Stimulated activated CD8-positive, alpha-beta memory T cell treated with anti-CD3 and anti-CD28 coated beads, Interleukin-15, amount 100 ng/mL, for 4 hours (primary cell): ENCODE measurements around the gene CLCNKA.
"Not testable (repeated sequence)": the region's sequence is repeated elsewhere in the genome, so short reads cannot be mapped to it uniquely, and the experiment has no call there.

Experiments used
- DNase-seq, 2 donors: peaks; one replicate each; pipeline ENCODE4 v3.0.0-alpha.2; 2020; ENCODE audit warnings: low read depth in 2 of 2

Gene CLCNKA

DNA sequence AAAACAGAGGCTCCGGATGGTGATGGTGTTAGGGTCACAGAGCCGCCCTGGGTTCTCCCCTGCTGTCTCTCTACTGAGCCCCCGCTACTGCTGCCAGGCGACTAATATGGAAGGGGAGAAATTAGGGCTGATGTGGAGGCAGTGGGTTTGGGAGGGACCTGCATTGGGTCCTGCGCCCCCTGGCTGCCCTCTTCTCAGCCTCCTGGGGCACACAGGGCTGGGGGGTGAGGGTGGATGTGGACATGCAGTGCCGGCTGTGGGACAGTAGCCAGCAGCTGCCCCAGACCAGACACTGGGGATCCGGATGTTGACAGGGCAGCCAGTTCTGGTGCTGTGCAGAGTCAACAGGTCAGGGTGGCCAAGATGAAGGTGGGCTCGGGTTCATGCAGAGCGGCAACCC, 20.3 kb downstream of the CLCNKA start:
- DNase-seq, result no peak

DNA sequence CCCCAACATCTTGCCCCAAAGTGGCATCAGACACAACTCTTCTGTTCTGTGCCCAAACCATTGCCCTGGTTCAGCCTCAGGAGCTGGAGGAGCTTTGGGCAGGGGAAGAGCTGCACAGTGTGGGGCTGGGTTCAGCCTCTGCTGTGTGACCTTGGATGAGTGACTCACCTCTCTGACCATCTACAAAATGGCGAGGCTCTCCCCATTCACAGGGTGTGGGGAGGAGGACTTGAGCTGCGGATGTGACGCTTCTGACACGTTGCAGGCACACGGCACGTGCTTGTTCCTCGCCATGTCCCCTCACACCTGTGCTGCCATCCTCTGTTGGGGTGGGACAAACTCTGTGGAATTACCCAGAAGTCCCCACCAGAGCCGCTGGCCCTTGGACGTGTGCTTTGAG, 20.8 kb downstream of the CLCNKA start:
- not testable (repeated sequence) for DNase-seq

DNA sequence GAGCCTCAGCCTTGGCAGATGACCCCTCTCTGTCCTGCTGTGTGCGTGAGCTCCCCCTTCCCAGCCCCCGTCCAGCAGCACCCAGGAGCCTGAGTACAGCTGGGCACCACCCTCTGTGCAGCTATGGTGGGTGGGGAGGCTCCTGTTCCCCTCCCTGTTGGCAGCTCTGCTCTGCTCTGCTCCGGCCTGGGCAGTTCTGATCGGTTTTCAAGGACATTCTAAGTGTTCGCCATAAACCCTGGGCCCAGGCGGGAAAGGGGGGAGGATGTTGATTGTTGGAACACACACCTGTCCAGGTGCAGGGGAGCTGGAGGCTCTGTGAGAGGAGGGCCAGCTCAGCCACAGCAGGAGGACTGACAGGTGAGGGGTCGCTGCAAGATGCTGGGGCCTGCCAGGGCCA, 21.7 kb downstream of the CLCNKA start, which contains the start of gene CLCNKB:
Gene CLCNKB (plus strand): TSS at position 262 of the 400 bp plus-strand sequence. CDS start 711 bp downstream, outside the sequence.
- DNase-seq, result no peak

DNA sequence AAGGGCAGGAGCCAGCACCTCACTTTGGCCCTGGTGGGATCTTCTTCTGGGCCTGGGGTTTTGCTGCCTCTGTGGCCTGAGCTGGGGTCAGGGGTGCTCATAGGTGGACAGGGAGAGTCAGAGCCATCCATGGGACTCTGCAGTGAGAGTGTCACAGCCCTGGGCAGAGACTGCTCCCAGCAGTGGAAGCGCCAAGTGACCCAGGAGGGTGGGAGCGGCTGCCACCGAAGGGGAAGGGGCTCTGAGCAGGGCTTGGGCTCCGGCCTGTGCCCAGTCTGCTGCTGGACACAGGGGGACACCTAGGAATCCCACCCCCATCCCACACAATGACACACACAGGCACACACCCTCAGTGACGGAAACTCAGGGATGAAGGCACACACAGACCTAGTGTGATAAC, 22.1 kb downstream of the CLCNKA start:
- no peak for DNase-seq

DNA sequence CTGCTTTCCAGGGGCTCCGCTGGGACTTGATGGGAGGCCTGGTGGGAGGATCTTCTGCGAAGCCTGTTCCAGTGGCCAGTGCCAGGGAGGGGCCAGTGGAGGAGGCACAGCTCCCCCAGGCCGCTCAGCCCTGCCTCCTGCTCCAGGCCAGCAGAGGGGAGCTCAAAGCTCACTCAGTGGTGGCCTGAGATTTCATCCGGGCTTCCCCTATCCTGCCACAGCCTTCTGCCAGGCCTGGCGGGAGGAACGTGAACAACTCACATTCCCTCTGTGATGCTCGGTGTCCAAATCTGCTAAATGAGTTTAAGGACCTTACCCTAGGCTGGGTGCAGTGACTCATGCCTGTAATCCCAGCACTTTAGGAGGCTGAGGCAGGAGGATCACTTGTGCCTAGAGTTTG, 25.0 kb downstream of the CLCNKA start:
- DNase-seq, result no peak

DNA sequence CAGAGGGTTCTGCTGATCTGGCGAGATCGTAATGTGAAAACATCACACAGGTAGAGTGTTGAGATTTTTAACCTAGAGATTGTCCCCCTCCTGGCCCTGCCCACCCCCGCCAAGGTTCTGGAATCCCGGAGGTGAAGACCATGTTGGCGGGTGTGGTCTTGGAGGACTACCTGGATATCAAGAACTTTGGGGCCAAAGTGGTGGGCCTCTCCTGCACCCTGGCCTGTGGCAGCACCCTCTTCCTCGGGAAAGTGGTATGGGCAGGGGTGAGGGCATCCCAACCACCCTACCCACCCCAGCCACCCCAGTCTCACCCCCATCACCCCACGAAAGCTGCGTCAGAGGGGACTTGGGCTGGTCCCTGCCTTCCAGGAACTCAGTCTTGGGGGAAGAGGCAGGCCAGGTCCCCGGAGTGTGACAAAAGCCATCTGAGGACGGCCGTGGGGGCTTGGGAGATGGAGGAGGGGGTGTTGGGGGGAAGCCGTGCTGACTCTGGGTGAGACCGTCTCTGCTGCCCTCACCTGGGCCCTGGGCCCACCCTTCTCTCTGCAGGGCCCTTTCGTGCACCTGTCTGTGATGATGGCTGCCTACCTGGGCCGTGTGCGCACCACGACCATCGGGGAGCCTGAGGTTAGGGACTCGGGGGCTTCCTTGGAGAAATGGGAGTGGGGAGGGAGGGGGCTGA, 26.1 kb downstream of the CLCNKA start:
- DNase-seq, result no peak

DNA sequence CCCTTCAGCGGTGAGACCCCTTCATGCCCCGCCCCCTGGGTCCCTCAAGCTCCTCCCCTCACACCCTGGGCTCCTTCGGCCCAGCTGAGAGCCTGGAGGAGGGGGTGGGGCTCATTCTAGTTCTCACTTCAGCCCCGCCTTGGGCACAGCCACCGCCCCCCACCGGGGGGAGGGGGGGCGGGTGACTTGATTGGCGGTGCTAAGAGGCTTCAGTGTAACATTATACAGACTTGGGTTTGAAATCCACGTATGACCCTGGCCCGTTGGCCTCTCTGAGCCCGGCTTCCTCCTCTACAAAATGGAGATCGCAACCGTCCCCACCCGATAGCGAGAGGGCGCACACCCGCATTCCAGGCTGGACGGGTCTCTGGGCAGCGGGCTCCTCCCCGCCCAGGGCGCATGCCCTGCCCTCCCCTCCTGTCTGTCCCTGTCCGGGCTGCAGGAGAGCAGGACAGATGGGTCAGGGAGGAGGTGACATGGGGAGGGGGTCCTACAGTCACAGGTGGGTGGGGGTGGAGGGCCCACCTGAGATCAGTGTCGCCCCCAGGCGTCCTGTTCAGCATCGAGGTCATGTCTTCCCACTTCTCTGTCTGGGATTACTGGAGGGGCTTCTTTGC, 26.8 kb downstream of the CLCNKA start:
- peak; percentile 19 to 26 for DNase-seq

DNA sequence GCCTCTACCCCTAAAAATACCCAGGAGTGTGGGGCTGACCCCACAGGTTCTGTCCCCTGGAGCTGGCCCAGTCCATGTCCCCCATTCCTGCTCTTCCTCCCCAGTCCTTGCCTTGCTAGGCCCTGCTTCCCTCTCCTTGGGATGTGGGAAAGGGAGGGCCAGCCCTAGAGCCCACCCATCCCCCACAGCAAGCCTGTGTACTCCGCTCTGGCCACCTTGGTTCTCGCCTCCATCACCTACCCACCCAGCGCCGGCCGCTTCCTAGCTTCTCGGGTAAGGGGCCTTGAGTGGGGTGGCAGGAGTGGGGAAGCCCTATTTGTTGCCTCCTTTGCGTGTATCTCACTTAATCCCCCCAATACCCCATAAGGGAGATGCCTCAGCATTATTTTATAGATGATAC, 28.5 kb downstream of the CLCNKA start:
- DNase-seq, result no peak

DNA sequence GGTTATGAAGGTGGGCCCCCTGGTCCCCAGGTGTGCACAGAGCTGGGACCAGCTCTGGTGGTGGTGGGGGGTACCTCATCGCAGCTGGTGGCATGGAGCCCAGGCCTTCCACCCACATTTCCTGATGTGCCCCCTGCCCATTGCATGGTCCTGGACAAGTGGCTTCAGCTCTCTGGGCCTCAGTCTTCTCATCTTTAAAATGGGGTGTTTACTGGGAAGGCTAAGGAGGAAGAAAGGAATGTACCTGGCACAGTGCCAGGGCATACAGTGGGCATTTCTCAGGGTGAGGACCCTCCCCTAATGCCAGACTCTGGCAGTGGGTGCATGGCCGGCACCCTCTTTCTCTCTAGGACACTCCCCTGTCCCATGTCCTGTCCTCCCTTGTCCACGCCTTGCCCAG, 29.2 kb downstream of the CLCNKA start:
- no peak for DNase-seq

DNA sequence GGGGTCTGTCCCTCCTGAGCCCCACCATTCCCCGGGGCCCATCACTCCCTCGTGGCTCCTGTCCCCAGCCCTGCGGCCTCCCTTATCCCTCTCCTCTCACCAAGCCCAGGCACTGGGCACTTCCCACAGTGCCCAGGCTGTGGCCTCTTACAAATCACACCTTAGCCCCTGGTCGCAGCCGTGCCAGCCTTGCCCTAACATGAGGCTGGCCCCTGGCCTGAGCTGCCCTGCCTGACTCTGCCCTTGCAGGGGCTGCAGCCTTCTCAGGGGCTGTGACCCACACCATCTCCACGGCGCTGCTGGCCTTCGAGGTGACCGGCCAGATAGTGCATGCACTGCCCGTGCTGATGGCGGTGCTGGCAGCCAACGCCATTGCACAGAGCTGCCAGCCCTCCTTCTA, 30.1 kb downstream of the CLCNKA start:
- DNase-seq, result not testable (repeated sequence)

DNA sequence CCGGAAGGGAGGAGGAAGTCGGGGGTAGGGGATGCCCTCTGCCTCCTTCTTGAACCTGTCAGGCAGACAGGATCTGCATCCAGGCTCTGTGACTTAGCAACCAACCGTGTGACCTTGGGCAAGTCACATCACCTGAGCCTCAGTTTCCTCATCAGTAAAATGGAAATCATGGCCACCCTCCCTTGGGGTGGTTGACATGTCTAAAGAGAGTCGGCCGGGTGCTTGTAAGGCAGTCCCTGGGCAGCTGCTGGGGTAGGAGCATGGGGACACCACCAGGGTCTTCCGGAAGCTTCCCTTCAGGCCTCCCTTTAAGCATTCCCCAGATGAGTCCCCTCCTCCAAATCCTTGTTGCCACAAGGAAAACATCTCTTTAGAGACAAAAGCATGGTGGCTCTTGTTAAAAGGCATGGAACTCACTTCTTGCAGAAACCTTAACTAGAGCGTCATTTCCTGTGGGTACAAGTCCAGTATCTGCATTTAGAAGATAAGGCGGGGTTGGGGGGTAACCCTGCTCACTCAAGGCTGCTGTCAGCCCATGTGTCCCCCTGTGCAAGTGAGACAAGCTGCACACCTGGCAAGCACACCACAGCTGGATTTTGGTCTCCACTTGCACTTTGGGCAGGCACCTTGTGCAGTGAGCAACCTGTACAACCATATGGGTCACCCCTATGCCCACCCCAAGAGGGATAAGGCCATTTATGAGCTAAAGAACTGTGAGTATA, 32.1 kb downstream of the CLCNKA start:
- DNase-seq, result no peak

DNA sequence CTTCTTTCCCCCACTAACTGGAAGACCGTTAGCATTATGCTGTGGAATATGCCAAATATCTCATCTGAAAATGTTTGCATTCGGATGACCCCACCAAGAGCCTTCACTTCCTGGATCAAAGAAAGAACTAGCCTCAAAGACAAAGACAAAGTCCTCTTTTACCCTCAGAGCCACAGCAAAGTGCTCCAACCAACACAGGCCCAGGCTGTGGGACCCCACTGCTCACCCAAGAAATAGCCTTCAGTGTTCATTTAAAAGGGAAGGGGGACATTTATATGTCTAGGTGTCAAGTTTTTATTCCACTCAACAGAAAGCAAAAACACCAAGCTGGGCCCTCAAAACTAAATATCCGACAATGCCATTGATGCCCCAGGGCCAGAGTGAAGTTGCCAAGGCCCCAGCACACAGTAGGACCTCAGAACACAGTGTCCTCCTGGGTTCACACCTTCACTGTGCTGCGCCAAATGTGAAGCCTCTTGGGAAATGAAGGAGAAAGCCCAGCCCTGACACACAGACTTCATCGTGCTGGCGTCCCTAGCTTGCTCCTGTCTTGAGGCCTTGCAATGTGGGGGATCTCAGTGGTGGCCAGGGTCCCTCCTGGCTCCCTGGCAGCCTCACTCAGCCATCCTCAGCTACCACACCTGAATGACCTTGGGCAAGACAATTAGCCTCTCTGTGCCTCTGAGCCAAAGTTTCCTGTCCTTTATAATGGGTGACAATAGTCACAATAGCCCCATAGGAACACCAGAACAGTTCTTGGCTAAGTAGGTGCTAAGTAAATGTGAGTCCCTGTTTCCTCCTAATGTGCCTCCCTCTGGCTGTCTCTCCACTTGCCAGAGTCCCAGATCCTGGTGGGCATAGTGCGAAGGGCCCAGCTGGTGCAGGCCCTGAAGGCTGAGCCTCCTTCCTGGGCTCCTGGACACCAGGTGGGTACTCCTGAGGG, 33.0 kb downstream of the CLCNKA start:
- DNase-seq, result no peak

DNA sequence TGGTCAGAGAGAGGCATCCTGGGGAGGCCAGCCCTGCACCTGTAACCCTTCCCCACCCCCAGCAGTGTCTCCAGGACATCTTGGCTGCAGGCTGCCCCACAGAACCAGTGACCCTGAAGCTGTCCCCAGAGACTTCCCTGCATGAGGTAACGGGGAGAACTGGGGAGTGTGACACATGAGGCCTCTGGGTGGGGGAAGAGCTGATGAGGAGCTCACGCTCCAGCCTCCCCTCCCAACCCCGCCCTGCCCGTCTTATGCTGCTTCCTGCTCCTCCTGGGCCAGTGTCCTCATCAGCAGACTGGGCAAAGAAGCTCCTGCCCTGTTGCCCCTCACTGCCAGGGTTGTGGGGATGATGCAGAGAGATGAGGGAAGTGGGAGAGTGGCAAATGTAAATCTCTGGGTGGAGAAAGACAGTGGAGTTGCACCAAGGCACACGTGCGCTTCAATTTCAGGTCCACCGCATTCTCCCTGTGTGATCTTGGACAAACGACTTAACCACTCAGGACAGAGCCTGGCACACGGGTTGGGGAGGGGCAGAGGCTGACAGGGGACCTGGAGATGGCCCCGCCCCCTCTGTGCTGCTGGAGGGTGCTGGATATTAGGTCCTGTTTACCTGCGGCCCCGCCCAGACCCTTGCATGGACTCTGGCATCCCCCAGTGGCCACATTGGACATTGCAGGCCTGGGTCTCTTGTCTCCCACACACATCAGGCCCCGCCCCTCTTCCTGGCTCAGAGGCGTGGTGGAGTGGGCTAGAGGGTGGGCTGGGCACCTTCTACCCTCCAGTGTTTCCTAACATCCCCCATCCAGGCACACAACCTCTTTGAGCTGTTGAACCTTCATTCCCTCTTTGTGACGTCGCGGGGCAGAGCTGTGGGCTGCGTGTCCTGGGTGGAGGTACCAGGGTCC, 34.0 kb downstream of the CLCNKA start:
- peak; percentile 57 to 79 for DNase-seq

DNA sequence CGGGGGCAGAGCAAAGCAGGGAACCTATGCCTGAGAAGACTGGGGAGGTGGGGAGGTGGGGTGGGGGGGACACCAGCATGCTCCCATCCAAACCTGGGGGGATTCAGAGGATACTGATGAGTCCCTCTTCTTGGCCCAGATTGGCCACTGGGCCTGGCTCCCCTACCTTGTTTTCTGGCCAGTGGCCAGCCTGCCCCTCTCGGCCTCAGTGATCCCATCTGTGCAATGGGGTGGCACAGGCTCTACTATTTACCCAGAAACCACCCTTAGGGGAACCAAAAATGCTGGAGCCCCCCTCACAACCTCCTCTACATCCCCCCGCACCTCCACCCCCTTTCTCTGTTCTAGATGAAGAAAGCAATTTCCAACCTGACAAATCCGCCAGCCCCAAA, 34.7 kb downstream of the CLCNKA start:
- not testable (repeated sequence) for DNase-seq

DNA sequence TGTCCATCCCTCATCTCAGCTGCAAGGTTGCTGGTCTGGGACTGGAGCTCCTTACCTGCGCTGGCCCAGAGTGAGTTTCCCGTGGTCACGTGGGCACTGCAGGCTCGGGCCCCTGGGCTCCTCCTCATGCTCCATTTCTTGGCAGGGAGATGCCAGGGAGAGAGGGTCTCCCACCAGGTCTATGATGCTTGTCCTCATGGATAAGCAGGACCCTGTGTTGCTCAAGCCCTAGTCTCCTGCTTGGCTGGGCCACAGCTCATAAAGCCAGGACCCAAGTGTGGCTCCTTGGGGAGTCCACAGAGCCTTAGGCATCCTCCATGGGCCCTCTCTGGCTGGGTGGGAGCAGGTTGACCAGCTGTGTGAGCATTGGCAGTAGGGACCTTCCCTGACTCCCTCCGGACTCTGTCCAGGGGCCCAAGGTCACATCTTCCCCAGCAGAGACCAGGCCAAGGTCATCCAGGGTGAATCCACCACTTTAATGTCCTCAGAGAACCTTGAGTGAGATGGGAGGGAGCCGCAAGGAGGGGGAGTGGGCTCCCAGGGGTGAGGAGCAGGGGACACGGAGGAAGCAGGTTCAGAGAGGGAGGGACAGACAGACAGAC, 35.6 kb downstream of the CLCNKA start:
- not testable (repeated sequence) for DNase-seq

DNA sequence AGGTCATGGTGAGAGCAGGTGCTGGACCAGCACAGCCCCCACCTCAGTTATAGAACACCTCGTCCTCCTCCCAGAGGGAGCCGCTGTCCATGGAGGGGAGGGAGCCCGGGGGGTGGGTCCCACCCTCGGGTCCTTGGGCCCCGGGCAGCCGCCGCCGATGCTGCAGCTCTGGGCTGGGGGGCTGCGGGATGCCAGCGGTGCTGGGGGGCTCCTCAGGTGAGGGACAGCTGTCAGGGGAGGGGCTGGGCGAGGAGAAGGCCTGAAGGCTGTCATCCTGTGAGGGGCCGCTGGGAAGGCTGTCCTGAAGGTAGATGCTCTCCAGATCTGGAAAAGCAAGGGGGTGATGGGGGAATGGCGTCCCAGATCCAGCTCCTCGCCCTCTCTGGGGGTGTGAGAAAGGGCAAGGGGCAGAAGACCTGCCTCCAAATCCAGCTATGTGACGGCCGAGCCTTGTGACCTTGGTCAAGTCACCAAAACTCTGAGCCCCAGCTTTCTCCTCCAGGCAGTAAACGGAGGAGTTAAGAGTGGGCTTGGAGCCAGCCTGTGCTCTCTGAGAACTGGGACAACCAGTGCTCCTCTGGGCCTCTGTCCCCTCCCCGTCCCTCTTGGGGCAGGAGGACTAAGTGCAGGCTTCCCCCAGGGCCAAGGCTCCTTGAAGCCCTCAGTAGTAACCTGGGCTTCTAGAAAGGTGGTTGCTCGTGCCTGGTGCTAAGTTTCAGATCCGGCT, 36.7 kb downstream of the CLCNKA start:
- DNase-seq, result not testable (repeated sequence)

DNA sequence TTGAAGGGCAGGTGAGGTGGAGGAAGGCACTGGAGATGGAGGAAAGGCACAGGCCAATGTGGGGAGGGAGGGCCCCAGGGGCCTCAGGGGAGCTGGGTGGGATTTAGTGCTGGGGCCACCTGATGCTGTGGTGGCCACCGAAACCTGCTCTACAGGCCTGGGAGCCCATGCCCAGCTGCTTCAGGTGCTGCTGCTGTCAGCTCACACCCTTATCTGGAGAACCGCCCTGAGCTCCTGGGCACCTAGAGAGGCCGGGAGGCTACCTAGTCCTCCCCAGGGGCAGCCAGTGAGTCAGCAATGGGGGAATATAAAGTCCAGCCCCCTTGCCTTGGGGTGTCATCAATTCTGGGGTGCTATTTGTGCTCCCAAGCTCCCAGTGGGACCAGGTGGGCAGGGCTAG, 39.4 kb downstream of the CLCNKA start:
- DNase-seq, result no peak

DNA sequence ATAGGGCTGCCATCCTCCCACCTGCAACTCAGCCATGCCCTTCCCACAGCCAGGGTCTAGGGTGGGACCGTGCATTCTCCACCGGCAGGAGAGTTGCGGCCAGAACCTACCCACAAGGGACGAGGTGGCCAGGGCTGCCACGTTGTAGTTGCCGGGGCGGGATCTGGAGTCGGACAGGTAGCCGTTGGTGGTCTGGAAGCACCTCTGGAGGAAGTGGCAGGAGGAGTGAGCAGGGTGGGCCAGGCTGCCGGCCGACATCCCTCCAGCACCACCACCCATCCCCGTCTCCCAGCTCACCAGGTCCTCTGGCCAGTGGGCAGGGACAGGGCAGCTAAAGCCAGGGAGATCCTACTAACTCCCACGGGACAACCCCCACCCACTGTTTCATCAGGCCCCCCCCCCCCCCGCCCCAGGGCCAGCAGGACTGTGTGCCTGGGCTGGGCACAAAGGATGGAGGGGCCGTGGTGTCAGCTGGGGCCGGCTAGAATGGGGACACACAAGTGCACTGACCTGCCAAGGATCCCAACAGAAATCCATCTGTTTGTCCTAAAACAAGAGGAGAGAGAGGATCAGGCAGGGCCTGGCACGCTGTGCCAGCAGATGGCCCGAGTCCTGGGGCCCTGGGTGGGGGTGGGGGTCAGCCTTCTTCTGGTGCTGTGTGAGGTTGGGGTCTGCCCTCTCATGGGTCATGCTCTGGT, 40.3 kb downstream of the CLCNKA start:
- not testable (repeated sequence) for DNase-seq

DNA sequence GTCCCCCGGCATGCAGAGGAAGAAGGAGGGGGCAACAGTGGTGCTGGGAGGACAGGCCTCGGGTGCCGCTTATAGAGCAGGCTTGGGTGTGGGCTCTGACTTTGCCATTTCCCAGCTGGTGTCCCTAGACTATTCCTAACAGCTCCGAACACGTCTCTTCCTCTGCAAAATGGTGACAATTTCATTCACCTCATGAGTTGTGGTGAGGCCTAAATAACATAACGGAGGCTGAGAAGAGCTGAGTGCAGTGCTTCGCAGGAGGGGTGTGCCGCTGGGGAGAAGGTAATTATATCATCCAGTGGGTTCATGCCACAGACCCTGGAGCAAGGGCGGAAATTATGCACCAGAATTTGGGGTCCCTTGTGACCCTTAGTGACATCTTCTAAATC, 40.8 kb downstream of the CLCNKA start:
- DNase-seq, result not testable (repeated sequence)
